Endothelial cell of umbilical vein (primary cell): ENCODE measurements around the gene SMOC2. TPM values are rescaled to one million over a fixed set of nuclear protein-coding genes. Genes with fewer than 3 reads are reported as not detected.

Experiments
- BruUV-seq: library from RNA; stranded (reverse); fragments of 400-500 nt; replicated peaks from 2 replicates; lab custom pipeline; 2021; lab: Mats Ljungman, UMichigan
- CTCF ChIA-PET: fragments of 300-600, 350-600 bp; sonication (Branson Sonifier 250); formaldehyde crosslinking; loops from one replicate; lab custom pipeline; 2021; ENCODE audit warnings: antibody characterized with exemption, inconsistent platforms; lab: Charles Lee
- POLR2A ChIA-PET: fragments of 300-600, 350-600 bp; sonication (Branson Sonifier 250); formaldehyde crosslinking; loops from one replicate; lab custom pipeline; 2021; ENCODE audit warnings: antibody characterized with exemption, inconsistent platforms; lab: Charles Lee
- DNase-seq: peaks from one replicate; pipeline ENCODE4 v3.0.0-alpha.2; 2011; ENCODE audit warnings: low read depth, low spot score
- FAIRE-seq: peaks from 2 replicates; lab custom pipeline; 2011; peaks lifted over from hg19 to GRCh38; lab: Jason Lieb, UNC
- H2AFZ ChIP-seq: 2 replicates; pipeline ENCODE4 v1.6.0; 2012; ENCODE audit warnings: low read depth, low read length, control low read depth, inconsistent platforms
- H3K27ac ChIP-seq: 2 replicates; pipeline ENCODE4 v1.5.1; 2011; ENCODE audit warnings: low read depth, mild to moderate bottlenecking, control low read depth, low read length, moderate library complexity; ENCODE audit not compliant: insufficient read depth
- H3K27me3 ChIP-seq, 2 experiments: 2 replicates each; pipeline versions ENCODE4 v1.6.0 to v1.6.1; 2011; ENCODE audit warnings: low read length in 2 of 2, mixed read lengths in 1 of 2; ENCODE audit not compliant: control insufficient read depth in 2 of 2, insufficient read depth in 2 of 2
- H3K36me3 ChIP-seq, 2 experiments: 2 replicates in 1 of 2; 3 replicates in 1 of 2; pipeline ENCODE4 v1.5.1; 2011; ENCODE audit warnings: low read length in 2 of 2, mild to moderate bottlenecking in 1 of 2, moderate library complexity in 1 of 2; ENCODE audit not compliant: control insufficient read depth in 2 of 2, insufficient read depth in 2 of 2; ENCODE audit errors: extremely low read depth in 1 of 2
- H3K4me1 ChIP-seq: 3 replicates; pipeline ENCODE4 v1.5.1; 2011; ENCODE audit warnings: mild to moderate bottlenecking, low read length; ENCODE audit not compliant: control insufficient read depth, insufficient read depth; ENCODE audit errors: extremely low read depth
- H3K4me2 ChIP-seq: 2 replicates; pipeline ENCODE4 v1.6.1; 2011; ENCODE audit warnings: low read length, control low read depth, mixed read lengths; ENCODE audit not compliant: insufficient read depth
- H3K4me3 ChIP-seq, 3 experiments: fragments of 200-600 bp in 1 of 3; sonication (generic), shearing (Covaris generic) in 1 of 3; replicated peaks in 1 of 3; 2 replicates each; pipeline ENCODE4 v1.5.1; 2011 to 2016; ENCODE audit warnings: control low read depth in 3 of 3, low read length in 3 of 3, mild to moderate bottlenecking in 2 of 3, inconsistent platforms in 1 of 3, low read depth in 1 of 3, moderate library complexity in 1 of 3; ENCODE audit not compliant: insufficient read depth in 1 of 3
- H3K79me2 ChIP-seq: 2 replicates; pipeline ENCODE4 v1.6.0; 2012; ENCODE audit warnings: low read length, inconsistent platforms; ENCODE audit not compliant: control insufficient read depth, insufficient read depth
- H3K9ac ChIP-seq: replicated peaks from 2 replicates; pipeline ENCODE3; 2011; ENCODE audit warnings: low read length, control low read depth; ENCODE audit not compliant: insufficient read depth; ENCODE audit errors: extremely low read depth
- H3K9me1 ChIP-seq: replicated peaks from 3 replicates; pipeline ENCODE4 v1.6.0; 2011; ENCODE audit warnings: mild to moderate bottlenecking, low read length; ENCODE audit not compliant: control insufficient read depth, insufficient read depth; ENCODE audit errors: extremely low read depth
- H3K9me3 ChIP-seq: replicated peaks from 2 replicates; pipeline ENCODE4 v1.5.1; 2012; ENCODE audit warnings: low read length, inconsistent platforms; ENCODE audit not compliant: control insufficient read depth, insufficient read depth
- H4K20me1 ChIP-seq: replicated peaks from 2 replicates; pipeline ENCODE3; 2011; ENCODE audit warnings: mild to moderate bottlenecking, low read length; ENCODE audit not compliant: control insufficient read depth, insufficient read depth; ENCODE audit errors: extremely low read depth
- EZH2 ChIP-seq: IDR thresholded peaks from 2 replicates; pipeline ENCODE4 v1.6.1; 2012; ENCODE audit warnings: borderline replicate concordance, low read depth, mild to moderate bottlenecking, moderate library complexity, low read length, inconsistent platforms; ENCODE audit not compliant: severe bottlenecking
- FOS ChIP-seq: IDR thresholded peaks from 2 replicates; pipeline ENCODE4 v1.6.1; 2011; ENCODE audit warnings: mild to moderate bottlenecking, low read length, moderate library complexity, borderline replicate concordance; ENCODE audit not compliant: insufficient read depth
- GATA2 ChIP-seq: IDR thresholded peaks from 2 replicates; pipeline ENCODE4 v1.7.0; 2011; ENCODE audit warnings: low read depth, mild to moderate bottlenecking, moderate library complexity, mixed read lengths, low read length; ENCODE audit not compliant: insufficient read length, insufficient read depth
- JUN ChIP-seq: IDR thresholded peaks from 2 replicates; pipeline ENCODE4 v1.6.1; 2011; ENCODE audit warnings: borderline replicate concordance, low read depth; ENCODE audit not compliant: insufficient read length, insufficient read depth
- MAX ChIP-seq: IDR thresholded peaks from 2 replicates; pipeline ENCODE4 v1.6.1; 2011; ENCODE audit not compliant: insufficient read depth, insufficient read length
- MYC ChIP-seq: IDR thresholded peaks from one replicate; pipeline ENCODE4 v1.6.1; 2011; ENCODE audit warnings: mild to moderate bottlenecking, low read depth, low read length
- POLR2A ChIP-seq: IDR thresholded peaks from 2 replicates; pipeline ENCODE4 v1.6.1; 2012; ENCODE audit warnings: low read depth, mild to moderate bottlenecking, control low read depth, low read length
- POLR2AphosphoS5 ChIP-seq: IDR thresholded peaks from 2 replicates; pipeline ENCODE4 v1.6.1; 2012; ENCODE audit warnings: low read depth, mild to moderate bottlenecking, control low read depth, low read length, moderate library complexity; ENCODE audit not compliant: insufficient read depth
- dilution Hi-C: fragments of 300-500 bp; cut with MboI; formaldehyde crosslinking; loops from one replicate; pipeline ENCODE4 v1.15.0; 2019; ENCODE audit warnings: low sequenced_read_pairs; ENCODE audit not compliant: extremely low pct_ligation_motif_present
- intact Hi-C: fragments of 100-400 bp; cut with micrococcal nuclease; formaldehyde crosslinking; loops from one replicate; pipeline ENCODE4 v1.10.0; 2022
- polyA plus RNA-seq, 4 experiments: library from polyadenylated mRNA; depleted of rRNA in 3 of 4; stranded (reverse) in 3 of 4; unstranded in 1 of 4; fragments of >200 nt; gene quantifications; 2 replicates each; pipeline versions ENCODE4 v1.2.1 to v1.2.3, GENCODE V29; 2011 to 2012; ENCODE audit warnings: missing spikeins in 1 of 4
- total RNA-seq: library from RNA; stranded (reverse); gene quantifications from 2 replicates; pipeline ENCODE4 v1.2.3, GENCODE V29; 2021
- TF ChIP-seq, protein P1 (sequence below), 2 donors: IDR thresholded peaks; 1 replicate in 1 of 2; 2 replicates in 1 of 2; pipeline ENCODE4 v1.5.1; 2011; ENCODE audit warnings: low read length in 2 of 2, mild to moderate bottlenecking in 2 of 2, moderate library complexity in 2 of 2, control low read depth in 1 of 2, inconsistent platforms in 1 of 2, low read depth in 1 of 2; ENCODE audit not compliant: insufficient read depth in 1 of 2; ENCODE audit errors: extremely low read depth in 1 of 2

SMOC2 gene
- total and polyA plus RNA-seq, 2 donors (not counting 3 experiments of a cell fraction or from before 2014, with no cell fraction given) = not detected

- FAIRE-seq (no peak), DNase-seq (no peak)
- Histone ChIP-seq H3K36me3 (no peaks in the 10 kb centered on the region), H4K20me1 (no peaks in the 10 kb centered on the region), H3K9me1 (no peaks in the 10 kb centered on the region), H3K79me2 (no peaks in the 10 kb centered on the region), H3K4me3 (no peak overlapping the region), H2AFZ (no peak overlapping the region), H3K27me3 (no peaks in the 10 kb centered on the region), H3K4me2 (no peak overlapping the region), H3K9ac (no peak overlapping the region), H3K9me3 (no peaks in the 10 kb centered on the region), H3K27ac (no peak overlapping the region), H3K4me1 (no peaks in the 10 kb centered on the region)
- intact Hi-C loops (no loop called here), dilution Hi-C loops (no loop called here)
- BruUV-seq = no TSS peak
- POLR2A ChIA-PET = no interaction called here
- TF ChIP-seq JUN (no peak), POLR2AphosphoS5 (no peak)
- CTCF ChIA-PET = no interaction called here
Observed at GRCh38 chr6:168462289-168462853, 21.4 kb downstream of the SMOC2 start.

GRCh38 chr6:168464546-168464945, 23.6 kb downstream of the SMOC2 start:
- TF ChIP-seq POLR2A (no peak), POLR2AphosphoS5 (no peak), EZH2 (no peak), GATA2 (no peak), MAX (no peak), FOS (no peak), MYC (no peak), JUN (no peak)
- TF ChIP-seq, protein P1, sequence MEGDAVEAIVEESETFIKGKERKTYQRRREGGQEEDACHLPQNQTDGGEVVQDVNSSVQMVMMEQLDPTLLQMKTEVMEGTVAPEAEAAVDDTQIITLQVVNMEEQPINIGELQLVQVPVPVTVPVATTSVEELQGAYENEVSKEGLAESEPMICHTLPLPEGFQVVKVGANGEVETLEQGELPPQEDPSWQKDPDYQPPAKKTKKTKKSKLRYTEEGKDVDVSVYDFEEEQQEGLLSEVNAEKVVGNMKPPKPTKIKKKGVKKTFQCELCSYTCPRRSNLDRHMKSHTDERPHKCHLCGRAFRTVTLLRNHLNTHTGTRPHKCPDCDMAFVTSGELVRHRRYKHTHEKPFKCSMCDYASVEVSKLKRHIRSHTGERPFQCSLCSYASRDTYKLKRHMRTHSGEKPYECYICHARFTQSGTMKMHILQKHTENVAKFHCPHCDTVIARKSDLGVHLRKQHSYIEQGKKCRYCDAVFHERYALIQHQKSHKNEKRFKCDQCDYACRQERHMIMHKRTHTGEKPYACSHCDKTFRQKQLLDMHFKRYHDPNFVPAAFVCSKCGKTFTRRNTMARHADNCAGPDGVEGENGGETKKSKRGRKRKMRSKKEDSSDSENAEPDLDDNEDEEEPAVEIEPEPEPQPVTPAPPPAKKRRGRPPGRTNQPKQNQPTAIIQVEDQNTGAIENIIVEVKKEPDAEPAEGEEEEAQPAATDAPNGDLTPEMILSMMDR (IDR thresholded peaks at IDR 0.05; ENCODE audit: extremely low read depth in 1 of 2, insufficient read depth in 1 of 2, low read depth in 1 of 2, low read length in 2 of 2) = no peak
- no peak overlapping the region for H2AFZ ChIP-seq
- BruUV-seq = no TSS peak
- H3K9ac ChIP-seq = no peak overlapping the region
- POLR2A ChIA-PET = no interaction called here
- intact Hi-C loops = no loop called here
- FAIRE-seq = no peak
- no peaks in the 10 kb centered on the region for H3K9me1 ChIP-seq
- CTCF ChIA-PET = no interaction called here
- H3K79me2 ChIP-seq = no peaks in the 10 kb centered on the region
- no peak for DNase-seq
- no peaks in the 10 kb centered on the region for H4K20me1 ChIP-seq
- H3K9me3 ChIP-seq = no peaks in the 10 kb centered on the region
- H3K27ac ChIP-seq = no peak overlapping the region
- dilution Hi-C loops = no loop called here
- no peaks in the 10 kb centered on the region for H3K27me3 ChIP-seq
- H3K4me3 ChIP-seq = no peak overlapping the region
- no peaks in the 10 kb centered on the region for H3K36me3 ChIP-seq
- H3K4me2 ChIP-seq = no peak overlapping the region
- no peaks in the 10 kb centered on the region for H3K4me1 ChIP-seq
